Activated CD8-positive, alpha-beta memory T cell treated with anti-CD3 and anti-CD28 coated beads for 24 hours (primary cell): Measurements from ENCODE around the gene HAGHL.

Source experiments
- DNase-seq: peaks from one replicate; pipeline ENCODE4 v3.0.0-alpha.2; 2020

HAGHL gene

GRCh38 chr16:776824-777223, 49.9 kb downstream of the HAGHL start:
- no peak for DNase-seq

GRCh38 chr16:777826-778225, 50.9 kb downstream of the HAGHL start:
- DNase-seq, result no peak

- no peak for DNase-seq
Observed at GRCh38 chr16:778447-778846, 51.5 kb downstream of the HAGHL start.

- DNase-seq, result no peak
Observed at GRCh38 chr16:778909-779527, 52.1 kb downstream of the HAGHL start.
